SH-SY5Y (cell line): ENCODE data around the gene HS3ST3B1.

Experiments
- GATA2 ChIP-seq: IDR thresholded peaks from 2 replicates; pipeline ENCODE4 v1.6.1; 2011; ENCODE audit warnings: mild to moderate bottlenecking, low read depth, low read length
- GATA3 ChIP-seq: IDR thresholded peaks from 2 replicates; pipeline ENCODE4 v1.6.1; 2011; ENCODE audit warnings: low read depth, mild to moderate bottlenecking, low read length, moderate library complexity

DNA sequence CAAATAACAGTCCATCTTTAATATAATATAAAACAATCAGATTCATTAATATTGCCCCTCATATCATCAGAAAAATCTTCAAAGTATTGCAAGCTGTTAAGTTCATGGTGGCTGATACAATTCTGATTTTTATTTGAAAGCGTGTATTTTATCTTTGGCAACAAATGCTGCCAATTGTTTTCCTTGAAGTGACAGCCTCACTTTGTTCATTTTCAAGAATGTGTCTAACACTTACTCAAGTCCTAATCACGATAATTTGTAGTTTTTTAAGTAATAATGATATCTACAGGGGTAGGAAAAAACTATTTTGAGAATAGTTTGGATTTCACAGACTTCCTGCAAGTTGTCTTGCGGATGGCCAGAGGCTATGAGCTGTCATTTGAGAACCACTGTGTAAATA, 75.8 kb downstream of the HS3ST3B1 start:
- TF ChIP-seq GATA3, result no peak
- TF ChIP-seq GATA2, result no peak
